OCI-LY1 (cell line): Measurements from ENCODE around the gene RTL10.

Experiments
- CTCF ChIP-seq: fragments of 200-600 bp; sonication (generic), shearing (Covaris generic); IDR thresholded peaks from 2 replicates; pipeline ENCODE4 v1.5.1; 2017; ENCODE audit warnings: mild to moderate bottlenecking, antibody characterized with exemption, low read length, moderate library complexity, mixed read lengths
- EZH2 ChIP-seq: fragments of 200-600 bp; sonication (generic), shearing (Covaris generic); IDR thresholded peaks from 2 replicates; pipeline ENCODE4 v1.8.0; 2017; ENCODE audit warnings: borderline replicate concordance, mixed run types, mild to moderate bottlenecking, antibody characterized with exemption, low read length, moderate library complexity, mixed read lengths

- TF ChIP-seq CTCF (no peak), EZH2 (no peak)
Observed at GRCh38 chr22:19815093-19815822, 39.4 kb downstream of the RTL10 start.
